HepG2 (cell line): ENCODE measurements around the gene SLC2A14. TPM values are rescaled to one million over a fixed set of nuclear protein-coding genes. Genes with fewer than 3 reads are reported as not detected.
"Not testable (repeated sequence)": the region's sequence is repeated elsewhere in the genome, so short reads cannot be mapped to it uniquely, and the experiment has no call there.

Experiments used
- ATAC-seq: fragments of 200-7000 bp; cut with Tn5 transposase; 3 replicates; pipeline ENCODE4 v1.9.1; 2020; ENCODE audit warnings: mild to moderate bottlenecking, moderate library complexity
- BruUV-seq: library from RNA; stranded (reverse); fragments of 400-500 nt; replicated peaks from 2 replicates; lab custom pipeline; 2021; lab: Mats Ljungman, UMichigan
- CTCF ChIA-PET: fragments of 300-600 bp; formaldehyde crosslinking; extraction: SDS; loops from one replicate; lab custom pipeline; 2021; ENCODE audit warnings: low total read pairs, inconsistent platforms, low intra/inter-chr PET ratio; lab: Yijun Ruan, JAX
- POLR2A ChIA-PET: fragments of 350-600 bp; sonication (Branson Sonifier 250); formaldehyde crosslinking; loops from one replicate; lab custom pipeline; 2020; ENCODE audit warnings: antibody characterized with exemption, inconsistent platforms; lab: Yijun Ruan, JAX
- DNase-seq: peaks from one replicate; pipeline ENCODE4 v3.0.0-alpha.2; 2015; ENCODE audit warnings: low spot score
- FAIRE-seq: peaks from 3 replicates; lab custom pipeline; 2011; peaks lifted over from hg19 to GRCh38; lab: Jason Lieb, UNC
- H2AFZ ChIP-seq: one replicate; pipeline ENCODE4 v1.6.1; 2011; ENCODE audit warnings: low read length, inconsistent platforms
- H3K27ac ChIP-seq: fragments of 300-600 bp; 3 replicates; pipeline ENCODE4 v1.8.0; 2011; ENCODE audit warnings: mixed run types, mild to moderate bottlenecking, mixed read lengths, low read length, inconsistent platforms; ENCODE audit not compliant: insufficient read depth; ENCODE audit errors: extremely low read length
- H3K27me3 ChIP-seq, 2 experiments: fragments of 200-600 bp in 1 of 2; 2 replicates in 1 of 2; 3 replicates in 1 of 2; pipeline versions ENCODE4 v1.6.0 to v1.8.0; 2011; ENCODE audit warnings: low read length in 2 of 2, mild to moderate bottlenecking in 2 of 2, moderate library complexity in 2 of 2, inconsistent platforms in 1 of 2; ENCODE audit not compliant: insufficient read depth in 2 of 2, control insufficient read depth in 1 of 2
- H3K36me3 ChIP-seq, 2 experiments: fragments of 200-600 bp in 1 of 2; replicated peaks in 1 of 2; 2 replicates in 1 of 2; 3 replicates in 1 of 2; pipeline versions ENCODE4 v1.5.1 to v1.8.0; 2011; ENCODE audit warnings: low read length in 2 of 2, inconsistent platforms in 1 of 2; ENCODE audit not compliant: insufficient read depth in 2 of 2, control insufficient read depth in 1 of 2
- H3K4me1 ChIP-seq: 2 replicates; pipeline ENCODE4 v1.5.1; 2012; ENCODE audit warnings: low read length, inconsistent platforms; ENCODE audit not compliant: insufficient read depth
- H3K4me2 ChIP-seq: 2 replicates; pipeline ENCODE4 v1.6.0; 2011; ENCODE audit warnings: low read depth, low read length, inconsistent platforms
- H3K4me3 ChIP-seq, 3 experiments: fragments of 200-600 bp in 1 of 3; sonication (generic), shearing (Covaris generic) in 1 of 3; replicated peaks in 1 of 3; 2 replicates each; pipeline ENCODE4 v1.5.1; 2011 to 2016; ENCODE audit warnings: low read length in 3 of 3, inconsistent platforms in 2 of 3, low read depth in 2 of 3, mild to moderate bottlenecking in 2 of 3, control low read depth in 1 of 3, mixed read lengths in 1 of 3; ENCODE audit not compliant: insufficient read depth in 1 of 3
- H3K79me2 ChIP-seq: one replicate; pipeline ENCODE4 v1.6.1; 2011; ENCODE audit warnings: low read length, inconsistent platforms; ENCODE audit not compliant: insufficient read depth
- H3K9ac ChIP-seq: 2 replicates; pipeline ENCODE4 v1.6.0; 2011; ENCODE audit warnings: mild to moderate bottlenecking, low read depth, low read length, inconsistent platforms; ENCODE audit not compliant: insufficient read depth
- H3K9me3 ChIP-seq: 2 replicates; pipeline ENCODE4 v1.5.1; 2012; ENCODE audit warnings: mild to moderate bottlenecking, low read length
- H4K20me1 ChIP-seq: 2 replicates; pipeline ENCODE4 v1.6.0; 2011; ENCODE audit warnings: inconsistent platforms, mild to moderate bottlenecking, low read length, moderate library complexity; ENCODE audit not compliant: insufficient read depth
- HNF4G ChIP-seq, 2 experiments: sonication (generic) in 1 of 2; formaldehyde crosslinking in 1 of 2; IDR thresholded peaks; 2 replicates each; pipeline versions ENCODE4 v1.4.0 to v1.6.1; 2011 to 2020; ENCODE audit warnings: borderline replicate concordance in 2 of 2, low read depth in 2 of 2, mild to moderate bottlenecking in 2 of 2, low read length in 1 of 2, missing genetic modification reagents in 1 of 2, moderate library complexity in 1 of 2
- NCOR1 ChIP-seq: fragments of 200-600 bp; sonication (generic); IDR thresholded peaks from 2 replicates; pipeline ENCODE4 v1.7.0; 2017; ENCODE audit warnings: antibody characterized with exemption, low read length, borderline replicate concordance
- PRDM10 ChIP-seq: sonication (generic); formaldehyde crosslinking; IDR thresholded peaks from 2 replicates; pipeline ENCODE4 v1.4.0; 2020; ENCODE audit warnings: low read depth, missing genetic modification reagents
- SAP130 ChIP-seq: IDR thresholded peaks from 2 replicates; pipeline ENCODE4 v1.6.1; 2016; ENCODE audit warnings: low read depth
- WGBS: methylation state at CpG from one replicate; pipeline ENCODE4 v1.1.6; 2017; ENCODE audit warnings: low lambda C conversion rate; 5-methylcytosine and 5-hydroxymethylcytosine counted together
- in situ Hi-C: cut with HindIII; loops from 2 replicates; pipeline ENCODE4 v1.10.0; 2017; ENCODE audit warnings: low pct_unique_long_range_greater_than_20kb; ENCODE audit not compliant: extremely low pct_ligation_motif_present
- intact Hi-C: fragments of 100-400 bp; cut with micrococcal nuclease; formaldehyde crosslinking; loops from one replicate; pipeline ENCODE4 v1.10.0; 2022; ENCODE audit not compliant: unreplicated experiment
- polyA plus RNA-seq, 8 experiments: library from polyadenylated mRNA; depleted of rRNA in 3 of 8; stranded (reverse) in 7 of 8; unstranded in 1 of 8; fragments of >200 nt; fragmentation: Illumina TruSeq in 4 of 8; extraction: Trizol in 4 of 8; gene quantifications; 2 replicates each; pipeline versions ENCODE4 v1.2.1 to v1.2.3, GENCODE V29; 2011 to 2016; ENCODE audit warnings: low read depth in 4 of 8, missing spikeins in 1 of 8, mixed read lengths in 1 of 8; ENCODE audit not compliant: insufficient read depth in 1 of 8
- total RNA-seq, 5 experiments: library from RNA; depleted of rRNA; stranded (reverse); fragments of >200 nt; fragmentation: Illumina TruSeq; extraction: Trizol; gene quantifications; 2 replicates each; pipeline ENCODE4 v1.2.3, GENCODE V29; 2016; ENCODE audit warnings: low read depth in 1 of 5
- TF ChIP-seq, protein P1 (sequence below): sonication (generic); formaldehyde crosslinking; IDR thresholded peaks from 2 replicates; pipeline ENCODE4 v1.8.0; 2022; ENCODE audit warnings: mild to moderate bottlenecking, missing genetic modification reagents, moderate library complexity

SLC2A14 gene
- total and polyA plus RNA-seq, 2 of the 13 experiments (the other 11 are each of a cell fraction or from before 2014, with no cell fraction given), result 7.7 to 39.0 TPM

- Histone ChIP-seq H3K4me2 (no peak overlapping the region), H3K27ac (no peak overlapping the region), H3K4me1 (peaks cover 10% of the 10 kb centered on the region), H3K36me3 (no peaks in the 10 kb centered on the region), H3K79me2 (no peaks in the 10 kb centered on the region), H4K20me1 (no peaks in the 10 kb centered on the region), H3K9ac (no peak overlapping the region), H2AFZ (no peak overlapping the region), H3K27me3 (no peaks in the 10 kb centered on the region), H3K9me3 (no peaks in the 10 kb centered on the region), H3K4me3 (no peak overlapping the region)
- BruUV-seq, result no TSS peak
- no peak for FAIRE-seq
- CTCF ChIA-PET, result no interaction called here
- in situ Hi-C loops, result no loop called here
- no peak for DNase-seq
- 98% methylated on average over 7 of the region's 7 CpGs for WGBS
- intact Hi-C loops, result no loop called here
- TF ChIP-seq SAP130 (CRISPR knock-in tag) (no peak), PRDM10 (CRISPR knock-in tag) (no peak), HNF4G (IDR thresholded peaks at IDR 0.05; ENCODE audit: borderline replicate concordance, low read depth, low read length) (no peak), HNF4G (CRISPR knock-in tag; IDR thresholded peaks at IDR 0.05; ENCODE audit: borderline replicate concordance, low read depth) (no peak), NCOR1 (no peak)
- TF ChIP-seq, protein P1, sequence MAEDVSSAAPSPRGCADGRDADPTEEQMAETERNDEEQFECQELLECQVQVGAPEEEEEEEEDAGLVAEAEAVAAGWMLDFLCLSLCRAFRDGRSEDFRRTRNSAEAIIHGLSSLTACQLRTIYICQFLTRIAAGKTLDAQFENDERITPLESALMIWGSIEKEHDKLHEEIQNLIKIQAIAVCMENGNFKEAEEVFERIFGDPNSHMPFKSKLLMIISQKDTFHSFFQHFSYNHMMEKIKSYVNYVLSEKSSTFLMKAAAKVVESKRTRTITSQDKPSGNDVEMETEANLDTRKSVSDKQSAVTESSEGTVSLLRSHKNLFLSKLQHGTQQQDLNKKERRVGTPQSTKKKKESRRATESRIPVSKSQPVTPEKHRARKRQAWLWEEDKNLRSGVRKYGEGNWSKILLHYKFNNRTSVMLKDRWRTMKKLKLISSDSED (CRISPR knock-in tag), result no peak
- POLR2A ChIA-PET, result interaction anchor here (1.0 kb wide), 1 partner anchor 9 kb away, joined by 3 read pairs; no protein-coding TSS in a partner anchor
- ATAC-seq, result no peak
Measured at GRCh38 chr12:7899755-7900154, 27.0 kb upstream of the SLC2A14 start.

DNA sequence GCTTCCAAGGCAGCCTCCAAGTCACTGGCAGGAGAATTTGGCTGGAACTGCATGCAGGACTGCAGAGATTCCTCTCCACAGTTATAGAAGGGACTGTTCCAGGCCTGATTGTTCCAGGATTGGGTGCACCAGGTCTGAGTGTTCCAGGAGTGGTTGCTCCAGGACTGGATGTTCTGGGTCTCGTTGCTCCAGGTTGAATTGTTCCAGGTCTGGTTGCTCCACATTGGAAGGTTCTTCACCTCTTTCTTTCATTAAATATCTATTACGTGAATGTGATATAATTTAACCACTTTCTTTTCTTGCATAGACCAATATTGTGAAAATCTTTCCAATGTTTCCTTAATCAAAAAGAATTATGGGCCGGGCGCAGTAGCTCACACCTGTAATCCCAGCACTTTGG lies 24.0 kb upstream of the SLC2A14 start:
- H3K9ac ChIP-seq, H4K20me1 ChIP-seq, ATAC-seq, intact Hi-C loops, H3K79me2 ChIP-seq, DNase-seq, FAIRE-seq, BruUV-seq, H3K36me3 ChIP-seq, H3K4me3 ChIP-seq, H3K9me3 ChIP-seq, H3K27me3 ChIP-seq, CTCF ChIA-PET, in situ Hi-C loops, H2AFZ ChIP-seq, H3K4me2 ChIP-seq, H3K27ac ChIP-seq: not testable (repeated sequence)
- POLR2A ChIA-PET, result interaction anchor here (0.6 kb wide), 2 partner anchors 72 to 1261 kb away, joined by 3 read pairs; partner anchors contain the start of gene LPAR5
- peaks cover 26% of the 10 kb centered on the region for H3K4me1 ChIP-seq
- 99% methylated on average over 4 of the region's 4 CpGs for WGBS
